ENCODE results near the gene AFAP1L2. TPM values are rescaled to one million over a fixed set of nuclear protein-coding genes. Genes with fewer than 3 reads are reported as not detected.

The AFAP1L2 gene
- total RNA-seq, 1 donor from 2014 or later, result 5.7 TPM

DNA sequence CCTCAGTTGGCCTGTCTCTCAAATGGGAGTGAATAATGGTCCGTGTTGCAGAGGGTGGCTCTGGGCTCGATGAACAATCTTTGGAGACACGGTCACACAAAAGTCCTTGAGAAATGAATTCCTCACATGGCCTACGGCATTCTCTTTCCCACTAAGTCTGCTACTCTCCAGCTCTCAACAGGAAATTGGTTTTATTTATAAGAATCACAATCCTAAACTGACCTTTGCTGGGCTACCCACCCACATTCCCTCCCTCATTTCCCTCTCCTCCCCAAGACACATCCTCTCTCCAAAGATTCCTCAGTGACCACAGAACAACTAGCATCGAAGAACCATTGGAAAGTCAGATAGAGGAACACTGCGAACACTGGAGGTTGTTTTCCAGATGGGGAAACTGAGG lies 4.7 kb downstream of the AFAP1L2 start:
- Mint-ChIP-seq H3K27me3 (ENCODE audit: unreplicated experiment) (no peaks in the 10 kb centered on the region), H3K27ac (ENCODE audit: unreplicated experiment) (peak overlapping the region; percentile 58), H3K4me1 (ENCODE audit: unreplicated experiment) (peaks cover 64% of the 10 kb centered on the region), H3K4me3 (ENCODE audit: unreplicated experiment) (no peak overlapping the region), H3K36me3 (ENCODE audit: unreplicated experiment) (no peaks in the 10 kb centered on the region), H3K9me3 (ENCODE audit: unreplicated experiment) (no peaks in the 10 kb centered on the region)
- DNase-seq (ENCODE audit: extremely low spot score, unreplicated experiment), result no peak
- TF ChIP-seq, protein P1, sequence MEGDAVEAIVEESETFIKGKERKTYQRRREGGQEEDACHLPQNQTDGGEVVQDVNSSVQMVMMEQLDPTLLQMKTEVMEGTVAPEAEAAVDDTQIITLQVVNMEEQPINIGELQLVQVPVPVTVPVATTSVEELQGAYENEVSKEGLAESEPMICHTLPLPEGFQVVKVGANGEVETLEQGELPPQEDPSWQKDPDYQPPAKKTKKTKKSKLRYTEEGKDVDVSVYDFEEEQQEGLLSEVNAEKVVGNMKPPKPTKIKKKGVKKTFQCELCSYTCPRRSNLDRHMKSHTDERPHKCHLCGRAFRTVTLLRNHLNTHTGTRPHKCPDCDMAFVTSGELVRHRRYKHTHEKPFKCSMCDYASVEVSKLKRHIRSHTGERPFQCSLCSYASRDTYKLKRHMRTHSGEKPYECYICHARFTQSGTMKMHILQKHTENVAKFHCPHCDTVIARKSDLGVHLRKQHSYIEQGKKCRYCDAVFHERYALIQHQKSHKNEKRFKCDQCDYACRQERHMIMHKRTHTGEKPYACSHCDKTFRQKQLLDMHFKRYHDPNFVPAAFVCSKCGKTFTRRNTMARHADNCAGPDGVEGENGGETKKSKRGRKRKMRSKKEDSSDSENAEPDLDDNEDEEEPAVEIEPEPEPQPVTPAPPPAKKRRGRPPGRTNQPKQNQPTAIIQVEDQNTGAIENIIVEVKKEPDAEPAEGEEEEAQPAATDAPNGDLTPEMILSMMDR (IDR thresholded peaks at IDR 0.05), result no peak

DNA sequence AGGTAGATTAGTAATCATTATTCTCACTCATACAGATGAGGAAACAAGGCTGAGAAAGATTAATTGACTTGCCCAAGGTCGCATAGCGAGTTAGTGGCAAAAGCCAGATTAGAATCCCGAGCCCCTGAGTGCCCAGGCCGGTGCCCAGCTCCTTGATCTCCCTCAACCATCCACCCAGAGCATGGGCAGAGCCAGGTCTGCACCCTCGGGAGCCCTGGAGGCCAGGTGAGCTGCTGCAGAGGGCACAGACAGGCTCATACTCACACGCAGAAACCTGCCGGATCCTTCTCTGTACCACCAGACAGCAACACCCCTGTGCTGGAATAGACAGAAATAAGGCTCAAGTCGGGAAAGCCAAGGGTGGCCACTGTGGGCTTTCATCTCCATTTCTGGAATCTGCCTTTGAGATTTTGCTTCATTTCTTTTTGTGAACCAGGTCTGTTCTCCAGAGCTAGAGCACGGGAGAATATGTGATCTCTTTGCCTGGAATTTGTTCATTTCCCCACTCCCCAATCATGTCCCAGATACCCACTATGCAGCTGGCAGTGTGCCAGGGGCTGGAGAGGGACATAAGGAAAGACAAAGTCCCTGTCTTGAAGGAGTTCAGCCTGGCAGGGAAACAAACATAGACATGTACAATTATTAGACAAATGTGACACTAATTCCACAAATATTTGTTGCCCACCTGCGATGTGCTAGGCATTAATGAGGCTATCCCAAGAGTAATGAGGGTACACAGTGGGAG lies 5.5 kb downstream of the AFAP1L2 start:
- no peaks in the 10 kb centered on the region for H3K9me3 Mint-ChIP-seq (ENCODE audit: unreplicated experiment)
- DNase-seq (ENCODE audit: extremely low spot score, unreplicated experiment), result no peak
- H3K4me3 Mint-ChIP-seq (ENCODE audit: unreplicated experiment), result no peak overlapping the region
- peaks cover 69% of the 10 kb centered on the region for H3K4me1 Mint-ChIP-seq (ENCODE audit: unreplicated experiment)
- TF ChIP-seq, protein P1 (IDR thresholded peaks at IDR 0.05), result no peak
- no peaks in the 10 kb centered on the region for H3K36me3 Mint-ChIP-seq (ENCODE audit: unreplicated experiment)
- H3K27me3 Mint-ChIP-seq (ENCODE audit: unreplicated experiment), result no peaks in the 10 kb centered on the region
- peak overlapping the region; percentile 8 for H3K27ac Mint-ChIP-seq (ENCODE audit: unreplicated experiment)

- Mint-ChIP-seq H3K9me3 (ENCODE audit: unreplicated experiment) (no peaks in the 10 kb centered on the region), H3K4me1 (ENCODE audit: unreplicated experiment) (peaks cover 73% of the 10 kb centered on the region), H3K27me3 (ENCODE audit: unreplicated experiment) (no peaks in the 10 kb centered on the region), H3K36me3 (ENCODE audit: unreplicated experiment) (no peaks in the 10 kb centered on the region), H3K27ac (ENCODE audit: unreplicated experiment) (peak overlapping the region; percentile 70), H3K4me3 (ENCODE audit: unreplicated experiment) (no peak overlapping the region)
- TF ChIP-seq, protein P1 (IDR thresholded peaks at IDR 0.05), result no peak
- no peak for DNase-seq (ENCODE audit: extremely low spot score, unreplicated experiment)
Observed at GRCh38 chr10:114397651-114398145, 6.6 kb downstream of the AFAP1L2 start.

GRCh38 chr10:114396464-114396863 lies 7.8 kb downstream of the AFAP1L2 start:
- Mint-ChIP-seq H3K27me3 (ENCODE audit: unreplicated experiment) (no peaks in the 10 kb centered on the region), H3K27ac (ENCODE audit: unreplicated experiment) (no peak overlapping the region), H3K4me1 (ENCODE audit: unreplicated experiment) (peaks cover 72% of the 10 kb centered on the region)

More at GRCh38 chr10:114396464-114396863, 7.8 kb downstream of the AFAP1L2 start:
- no peak for DNase-seq (ENCODE audit: extremely low spot score, unreplicated experiment)
- no peak overlapping the region for H3K4me3 Mint-ChIP-seq (ENCODE audit: unreplicated experiment)
- H3K9me3 Mint-ChIP-seq (ENCODE audit: unreplicated experiment), result no peaks in the 10 kb centered on the region
- H3K36me3 Mint-ChIP-seq (ENCODE audit: unreplicated experiment), result no peaks in the 10 kb centered on the region
- TF ChIP-seq, protein P1 (IDR thresholded peaks at IDR 0.05), result no peak

Data from osteocyte (in vitro differentiated cells).